IMR-90 (cell line): Measurements from ENCODE around the gene FOXL2NB.

Source experiments
- CTCF ChIP-seq: conservative IDR thresholded peaks from 2 replicates; pipeline ENCODE4 v1.5.1; 2012; ENCODE audit warnings: mild to moderate bottlenecking, low read depth, low read length, improper control_type of control experiment
- ELK1 ChIP-seq: fragments of 150-350 bp; IDR thresholded peaks from 2 replicates; pipeline ENCODE4 v1.6.1; 2016; ENCODE audit warnings: low read depth, mild to moderate bottlenecking, low read length, moderate library complexity, borderline replicate concordance
- FOS ChIP-seq: fragments of 150-350 bp; IDR thresholded peaks from 2 replicates; pipeline ENCODE4 v1.6.1; 2016; ENCODE audit warnings: low read depth, low read length
- MAFK ChIP-seq: IDR thresholded peaks from 2 replicates; pipeline ENCODE4 v1.6.1; 2012; ENCODE audit warnings: low read depth, low read length, improper control_type of control experiment
- MAZ ChIP-seq: IDR thresholded peaks from 2 replicates; pipeline ENCODE4 v1.6.1; 2012; ENCODE audit warnings: low read depth, mild to moderate bottlenecking, low read length, improper control_type of control experiment, moderate library complexity, borderline replicate concordance
- POLR2A ChIP-seq: IDR thresholded peaks from 2 replicates; pipeline ENCODE4 v1.6.1; 2012; ENCODE audit warnings: mild to moderate bottlenecking, low read depth, low read length
- RAD21 ChIP-seq: IDR thresholded peaks from 2 replicates; pipeline ENCODE4 v1.6.1; 2012; ENCODE audit warnings: low read length, improper control_type of control experiment
- RFX5 ChIP-seq: IDR thresholded peaks from 2 replicates; pipeline ENCODE4 v1.8.0; 2012; ENCODE audit warnings: low read depth, mild to moderate bottlenecking, low read length, moderate library complexity
- USF2 ChIP-seq: fragments of 150-350 bp; IDR thresholded peaks from 2 replicates; pipeline ENCODE4 v1.6.1; 2017; ENCODE audit warnings: mild to moderate bottlenecking, antibody characterized with exemption, low read length, low read depth

GRCh38 chr3:138899351-138899991, 47.5 kb upstream of the FOXL2NB start:
- no peak for TF ChIP-seq CTCF
- no peak for TF ChIP-seq POLR2A
- no peak for TF ChIP-seq MAFK
- TF ChIP-seq USF2, result no peak
- no peak for TF ChIP-seq RAD21
- no peak for TF ChIP-seq RFX5
- no peak for TF ChIP-seq MAZ
- no peak for TF ChIP-seq ELK1
- no peak for TF ChIP-seq FOS
